ENCODE data around the gene NLRP4. TPM values are rescaled to one million over a fixed set of nuclear protein-coding genes. Genes with fewer than 3 reads are reported as not detected.

The NLRP4 gene
- total and polyA plus RNA-seq, 2 of the 8 experiments (the other 6 are each of a cell fraction or from before 2014, with no cell fraction given), result not detected

GRCh38 chr19:55857974-55858373 is 21.6 kb downstream of the NLRP4 start (continued):
- TF ChIP-seq CHD7 (IDR thresholded peaks at IDR 0.05; ENCODE audit: insufficient replicate concordance, low read length), result no peak
- no peak for TF ChIP-seq SIN3A (conservative IDR thresholded peaks at IDR 0.05 in 1 of 2, IDR thresholded peaks at IDR 0.05 in 1 of 2; ENCODE audit: low read depth in 1 of 2, low read length in 2 of 2)
- no peak for TF ChIP-seq EZH2 (IDR thresholded peaks at IDR 0.05; ENCODE audit: low read depth, low read length, severe bottlenecking)
- no peak for TF ChIP-seq SP2 (IDR thresholded peaks at IDR 0.05; ENCODE audit: low read length)
- no peak for TF ChIP-seq KDM1A (IDR thresholded peaks at IDR 0.05; ENCODE audit: borderline replicate concordance, low read length)
- TF ChIP-seq POU5F1 (IDR thresholded peaks at IDR 0.05; ENCODE audit: low read depth, low read length), result no peak
- no peak for TF ChIP-seq NANOG (IDR thresholded peaks at IDR 0.05; ENCODE audit: insufficient read depth, low read depth, low read length, poor library complexity, severe bottlenecking)

Measured in H1 (cell line).